Measurements from ENCODE around the gene SCARF2. TPM values are rescaled to one million over a fixed set of nuclear protein-coding genes. Genes with fewer than 3 reads are reported as not detected.

SCARF2 gene
- total and polyA plus RNA-seq, 2 of the 8 experiments (the other 6 are each of a cell fraction or from before 2014, with no cell fraction given), result 4.2 to 9.8 TPM

- no peak for TF ChIP-seq TEAD4 (IDR thresholded peaks at IDR 0.05; ENCODE audit: low read depth, low read length)
Measured at GRCh38 chr22:20426259-20426615, 11.4 kb downstream of the SCARF2 start (continued).
